A673 (cell line): ENCODE measurements around the gene DNAJC21.

Experiments used
- CTCF ChIP-seq: fragments of 300-800, 200-600 bp; sonication (generic); conservative IDR thresholded peaks from 2 replicates; pipeline ENCODE4 v1.5.1; 2017; ENCODE audit warnings: low read depth, mild to moderate bottlenecking, antibody characterized with exemption, low read length, moderate library complexity, mixed read lengths
- EZH2 ChIP-seq: fragments of 200-600 bp; sonication (generic); IDR thresholded peaks from 2 replicates; pipeline ENCODE4 v1.6.1; 2017; ENCODE audit warnings: borderline replicate concordance, low read depth, mild to moderate bottlenecking, mixed read lengths, antibody characterized with exemption, low read length; ENCODE audit not compliant: poor library complexity, severe bottlenecking

GRCh38 chr5:34916518-34916917, 12.8 kb upstream of the DNAJC21 start:
- TF ChIP-seq EZH2 (no peak), CTCF (no peak)
